Ovary (tissue), 9 donors: ENCODE measurements around the gene YJEFN3. TPM values are rescaled to one million over a fixed set of nuclear protein-coding genes. Genes with fewer than 3 reads are reported as not detected.

Experiments
- DNase-seq, 5 donors: peaks; one replicate each; pipeline ENCODE4 v3.0.0-alpha.2; 2019 to 2020
- H3K27ac ChIP-seq, 2 donors: fragments of 200-600 bp; one replicate each; pipeline versions ENCODE4 v1.5.1 to v1.8.0; 2019 to 2022
- H3K27me3 ChIP-seq: fragments of 200-600 bp; one replicate; pipeline ENCODE4 v1.8.0; 2022
- H3K36me3 ChIP-seq: fragments of 200-600 bp; sonication (generic); one replicate; pipeline ENCODE4 v1.5.1; 2019
- H3K4me1 ChIP-seq: one replicate; pipeline ENCODE4 v1.8.1; 2013; ENCODE audit warnings: mild to moderate bottlenecking, moderate library complexity; ENCODE audit not compliant: insufficient read depth
- H3K4me3 ChIP-seq: fragments of 200-600 bp; sonication (generic); one replicate; pipeline ENCODE4 v1.5.1; 2017
- H3K9me3 ChIP-seq, 2 donors: fragments of 200-600 bp in 1 of 2; sonication (generic) in 1 of 2; one replicate each; pipeline versions ENCODE4 v1.5.1 to v1.8.1; 2013 to 2019; ENCODE audit warnings: mild to moderate bottlenecking in 1 of 2, moderate library complexity in 1 of 2
- CTCF ChIP-seq, 3 donors: fragments of 450-650 bp in 2 of 3; fragments of 200-600 bp in 1 of 3; IDR thresholded peaks; one replicate each; pipeline versions ENCODE4 v1.5.1 to v1.8.0; 2016 to 2022; ENCODE audit warnings: antibody characterized with exemption in 3 of 3, mild to moderate bottlenecking in 1 of 3
- EP300 ChIP-seq: sonication (generic); formaldehyde crosslinking; IDR thresholded peaks from one replicate; pipeline ENCODE4 v1.6.1; 2017; ENCODE audit warnings: antibody characterized with exemption
- POLR2A ChIP-seq: fragments of 450-650 bp; IDR thresholded peaks from one replicate; pipeline ENCODE4 v1.6.1; 2017; ENCODE audit warnings: antibody characterized with exemption, mild to moderate bottlenecking, moderate library complexity
- WGBS, 3 donors: extraction: QIAGEN DNeasy Blood & Tissue Kit in 1 of 3; methylation state at CpG; one replicate each; pipeline versions ENCODE4 v1.1.5 to v1.1.7; 2013 to 2017; 5-methylcytosine and 5-hydroxymethylcytosine counted together
- intact Hi-C, 4 donors: fragments of 100-400 bp; cut with DNase I; formaldehyde crosslinking; loops; one replicate each; pipeline versions ENCODE4 v1.11.0 to v1.15.1; 2022 to 2023
- polyA plus RNA-seq, 2 donors: library from polyadenylated mRNA; stranded (reverse); fragments of 200-250 nt in 1 of 2; fragments of 350-450 nt in 1 of 2; fragmentation: Illumina TruSeq in 1 of 2; extraction: RNeasy Lipid Tissue Mini Kit (QIAGEN cat#74804) in 1 of 2; gene quantifications; one replicate each; pipeline ENCODE4 v1.2.3, GENCODE V29; 2013 to 2014
- total RNA-seq, 7 donors: library from RNA; depleted of rRNA in 2 of 7; stranded (reverse); fragments of >200 nt in 2 of 7; fragmentation: NEBNext Ultra II Directional in 3 of 7; extraction: Animal tissue kit (Norgen Biotek cat#: 25700) in 3 of 7; gene quantifications; one replicate each; pipeline versions ENCODE4 v1.1.0 to v1.2.4, GENCODE V29; 2016 to 2023
- donor health status: DM: no; HTN: no; CAD: no; lungs with moderate emphysema.
- donor health status: DM: no; HTN: no; CAD: no.
- donor health status: Bipolar disorder and iron deficiency.
- donor health status: DM: yes; HTN: yes; CAD: no.
- donor health status: DM: no; HTN: no; CAD: no.
- donor health status: DM: yes; HTN: yes; CAD: no.

YJEFN3 gene
- total and polyA plus RNA-seq, 9 donors: 2.0 to 5.0 (median 2.9) TPM

- Histone ChIP-seq H3K4me1 (no peaks in the 10 kb centered on the region), H3K9me3 (no peaks in the 10 kb centered on the region), H3K36me3 (no peaks in the 10 kb centered on the region), H3K27ac (no peak overlapping the region), H3K27me3 (no peaks in the 10 kb centered on the region), H3K4me3 (no peak overlapping the region)
- WGBS, 3 donors: 80 to 81% (median 81%) methylated on average over 26 of the region's 26 CpGs
- intact Hi-C loops: no loop called here
- no peak for DNase-seq
- TF ChIP-seq CTCF (IDR thresholded peaks at IDR 0.05): no peak
- no peak for TF ChIP-seq EP300
- no peak for TF ChIP-seq POLR2A
These were observed 33.4 kb downstream of the YJEFN3 start for GRCh38 chr19:19561946-19562664.

GRCh38 chr19:19562665-19563347 lies 34.1 kb downstream of the YJEFN3 start:
- Histone ChIP-seq H3K4me1 (no peaks in the 10 kb centered on the region), H3K9me3 (no peaks in the 10 kb centered on the region), H3K4me3 (no peak overlapping the region), H3K27ac (no peak overlapping the region), H3K27me3 (no peaks in the 10 kb centered on the region), H3K36me3 (no peaks in the 10 kb centered on the region)
- TF ChIP-seq CTCF (IDR thresholded peaks at IDR 0.05): no peak
- no peak for TF ChIP-seq EP300
- TF ChIP-seq POLR2A: no peak
- intact Hi-C loops: no loop called here
- no peak for DNase-seq
- WGBS, 3 donors: 73 to 77% (median 76%) methylated on average over 16 to 17 of the region's 17 CpGs

GRCh38 chr19:19563348-19563848 lies 34.7 kb downstream of the YJEFN3 start:
- 90 to 94% (median 92%) methylated on average over 17 of the region's 17 CpGs for WGBS, 3 donors
- Histone ChIP-seq H3K4me3 (no peak overlapping the region), H3K27ac (no peak overlapping the region), H3K9me3 (no peaks in the 10 kb centered on the region), H3K4me1 (no peaks in the 10 kb centered on the region), H3K36me3 (no peaks in the 10 kb centered on the region), H3K27me3 (no peaks in the 10 kb centered on the region)
- no peak for DNase-seq
- TF ChIP-seq POLR2A (no peak), CTCF (IDR thresholded peaks at IDR 0.05) (no peak), EP300 (no peak)
- intact Hi-C loops: no loop called here

GRCh38 chr19:19566306-19566705 lies 37.6 kb downstream of the YJEFN3 start:
- no peak for DNase-seq
- H3K36me3 ChIP-seq: no peaks in the 10 kb centered on the region
- intact Hi-C loops: no loop called here
- no peak overlapping the region for H3K27ac ChIP-seq
- TF ChIP-seq EP300 (no peak), POLR2A (no peak), CTCF (IDR thresholded peaks at IDR 0.05) (no peak)
- H3K27me3 ChIP-seq: no peaks in the 10 kb centered on the region
- H3K4me3 ChIP-seq: no peak overlapping the region
- H3K4me1 ChIP-seq: no peaks in the 10 kb centered on the region
- no peaks in the 10 kb centered on the region for H3K9me3 ChIP-seq
- WGBS, 3 donors: 69 to 83% (median 75%) methylated on average over 7 of the region's 7 CpGs
